ENCODE measurements around the gene KLHL26. TPM values are rescaled to one million over a fixed set of nuclear protein-coding genes. Genes with fewer than 3 reads are reported as not detected.

KLHL26 gene
- total and polyA plus RNA-seq, 9 donors: 1.6 to 24.0 (median 10.6) TPM

DNA sequence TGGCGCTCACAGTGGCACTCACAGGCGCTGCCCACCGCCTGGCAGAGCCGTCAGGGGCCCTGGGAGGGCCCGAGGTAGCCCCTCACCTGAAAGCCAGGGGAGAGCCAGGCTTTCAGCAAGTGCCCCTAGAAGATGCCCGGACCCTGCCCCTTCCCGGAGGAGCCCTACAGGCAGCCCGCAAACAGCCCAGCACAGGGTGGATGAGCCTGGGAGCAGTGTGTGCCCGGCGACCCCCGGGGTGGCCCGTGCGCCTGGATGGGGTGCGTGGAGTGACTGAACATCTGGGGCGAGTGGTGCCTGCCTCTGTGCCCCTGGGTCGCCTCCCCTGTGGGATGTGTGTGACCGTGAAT, 31.7 kb upstream of the KLHL26 start:
- no peak for DNase-seq
- intact Hi-C loops (cut with DNase I): no loop called here
- no peaks in the 10 kb centered on the region for H3K36me3 ChIP-seq
- WGBS, 3 donors: 12 to 15% (median 13%) methylated on average over 17 of the region's 17 CpGs
- no peaks in the 10 kb centered on the region for H3K4me1 ChIP-seq (ENCODE audit: insufficient read depth)
- TF ChIP-seq, protein P1, sequence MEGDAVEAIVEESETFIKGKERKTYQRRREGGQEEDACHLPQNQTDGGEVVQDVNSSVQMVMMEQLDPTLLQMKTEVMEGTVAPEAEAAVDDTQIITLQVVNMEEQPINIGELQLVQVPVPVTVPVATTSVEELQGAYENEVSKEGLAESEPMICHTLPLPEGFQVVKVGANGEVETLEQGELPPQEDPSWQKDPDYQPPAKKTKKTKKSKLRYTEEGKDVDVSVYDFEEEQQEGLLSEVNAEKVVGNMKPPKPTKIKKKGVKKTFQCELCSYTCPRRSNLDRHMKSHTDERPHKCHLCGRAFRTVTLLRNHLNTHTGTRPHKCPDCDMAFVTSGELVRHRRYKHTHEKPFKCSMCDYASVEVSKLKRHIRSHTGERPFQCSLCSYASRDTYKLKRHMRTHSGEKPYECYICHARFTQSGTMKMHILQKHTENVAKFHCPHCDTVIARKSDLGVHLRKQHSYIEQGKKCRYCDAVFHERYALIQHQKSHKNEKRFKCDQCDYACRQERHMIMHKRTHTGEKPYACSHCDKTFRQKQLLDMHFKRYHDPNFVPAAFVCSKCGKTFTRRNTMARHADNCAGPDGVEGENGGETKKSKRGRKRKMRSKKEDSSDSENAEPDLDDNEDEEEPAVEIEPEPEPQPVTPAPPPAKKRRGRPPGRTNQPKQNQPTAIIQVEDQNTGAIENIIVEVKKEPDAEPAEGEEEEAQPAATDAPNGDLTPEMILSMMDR (IDR thresholded peaks at IDR 0.05): no peak
- no peak for TF ChIP-seq EP300 (IDR thresholded peaks at IDR 0.05)
- no peak for TF ChIP-seq POLR2A (IDR thresholded peaks at IDR 0.05)
- no peak overlapping the region for H3K4me3 ChIP-seq
- H3K27ac ChIP-seq: no peak overlapping the region
- H3K27me3 ChIP-seq: peaks cover 8% of the 10 kb centered on the region
- no peaks in the 10 kb centered on the region for H3K9me3 ChIP-seq

DNA sequence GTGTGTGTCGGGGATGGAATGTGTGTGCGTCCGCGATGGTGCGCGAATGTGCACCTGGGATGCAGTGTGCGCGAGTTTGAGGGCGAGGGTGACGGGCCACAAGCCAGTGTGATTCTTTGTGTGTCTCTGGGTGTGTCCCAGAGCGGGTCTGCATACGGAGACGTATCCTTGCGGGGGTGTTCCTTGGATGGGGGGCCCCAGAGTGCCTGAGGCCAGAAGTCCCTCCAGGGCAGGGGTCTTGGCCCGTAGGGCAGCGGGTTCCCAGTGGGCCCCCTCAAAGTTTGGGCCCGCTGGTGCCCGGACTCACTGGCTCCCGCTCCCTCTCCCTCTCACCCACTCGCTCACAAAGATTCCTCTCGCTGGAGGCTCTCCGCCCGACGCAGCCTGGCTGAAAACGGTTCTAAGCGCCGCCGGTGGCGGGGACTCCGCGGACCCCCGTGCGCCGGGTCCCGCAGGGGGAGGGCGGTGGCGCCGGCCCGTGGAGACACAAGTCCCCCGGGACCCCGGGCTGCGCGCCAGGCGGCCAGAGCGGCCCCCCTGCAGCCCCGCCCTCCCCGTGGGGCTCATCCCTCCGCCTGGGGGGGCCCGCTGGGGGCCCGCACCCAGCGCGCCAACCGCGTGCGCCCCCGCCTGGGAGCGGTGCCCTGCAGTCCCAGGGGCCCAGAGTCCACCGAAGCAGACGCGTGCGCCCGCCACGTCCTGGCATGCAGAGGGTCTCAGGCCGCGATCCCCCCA, 31.1 kb upstream of the KLHL26 start:
- no peaks in the 10 kb centered on the region for H3K36me3 ChIP-seq
- 2 to 6% (median 3%) methylated on average over 17 to 65 of the region's 65 CpGs for WGBS, 3 donors
- peaks cover 8% of the 10 kb centered on the region for H3K27me3 ChIP-seq
- TF ChIP-seq EP300 (IDR thresholded peaks at IDR 0.05) (no peak), POLR2A (IDR thresholded peaks at IDR 0.05) (no peak)
- TF ChIP-seq, protein P1 (IDR thresholded peaks at IDR 0.05): no peak
- intact Hi-C loops (cut with DNase I): no loop called here
- no peak for DNase-seq
- no peaks in the 10 kb centered on the region for H3K4me1 ChIP-seq (ENCODE audit: insufficient read depth)
- H3K27ac ChIP-seq: no peak overlapping the region
- H3K9me3 ChIP-seq: no peaks in the 10 kb centered on the region
- H3K4me3 ChIP-seq: no peak overlapping the region

DNA sequence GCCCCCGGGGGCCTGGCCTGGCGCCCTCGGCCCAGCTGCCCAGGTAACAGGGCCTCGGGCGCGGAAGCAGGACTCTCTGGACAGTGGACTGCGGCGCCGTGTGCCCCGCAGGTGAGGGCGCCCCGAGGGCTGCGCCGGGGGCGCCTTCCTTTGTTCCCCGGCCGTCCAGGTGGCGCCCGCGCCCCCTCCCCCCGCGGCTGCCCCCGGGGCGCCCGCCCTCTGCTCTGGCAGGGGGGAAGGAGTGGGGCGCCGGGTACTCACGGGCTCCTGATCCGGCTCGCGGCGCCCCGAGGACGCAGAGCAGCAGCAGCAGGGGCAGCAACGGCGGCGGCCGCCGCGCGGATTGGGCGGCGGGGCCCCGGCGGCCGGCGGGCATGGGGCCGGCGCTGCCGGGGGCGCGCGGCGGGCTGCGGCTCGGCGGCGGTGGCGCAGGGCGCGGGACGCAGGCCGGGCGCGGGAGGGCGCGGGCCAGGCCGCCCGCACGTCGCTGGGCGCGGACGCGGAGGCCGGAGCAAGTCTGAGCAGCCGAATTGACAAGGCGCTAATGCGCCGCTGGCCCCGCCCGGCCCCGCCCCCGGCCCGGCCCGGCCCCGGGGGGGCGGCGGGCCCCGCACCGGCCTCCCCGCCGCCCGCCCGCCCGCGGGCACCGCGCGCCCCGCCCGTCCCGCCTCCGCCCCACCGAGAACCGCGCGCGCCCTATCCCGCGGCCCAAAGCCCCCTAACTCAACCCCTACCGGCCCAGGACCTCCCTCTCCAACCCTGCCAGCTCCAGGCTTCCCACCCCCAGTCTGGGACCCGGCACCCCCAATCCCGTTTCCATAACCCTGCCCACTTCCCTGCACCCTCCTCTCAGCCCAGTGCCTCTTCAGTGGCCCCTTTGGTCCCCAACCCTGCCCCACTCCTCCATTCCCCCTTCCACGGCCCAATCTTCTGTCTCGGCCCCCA, 30.3 kb upstream of the KLHL26 start, which contains the start of gene CRLF1:
TSS of gene CRLF1 (minus strand) at position 519 of the 945 bp plus-strand sequence. CDS start at position 376, 143 bp downstream.
- Histone ChIP-seq H3K27me3 (peaks cover 8% of the 10 kb centered on the region), H3K4me3 (no peak within 1 kb of the TSS), H3K4me1 (ENCODE audit: insufficient read depth) (no peaks in the 10 kb centered on the region), H3K9me3 (no peaks in the 10 kb centered on the region), H3K36me3 (no peaks in the 10 kb centered on the region), H3K27ac (no peak within 1 kb of the TSS)
- WGBS, 3 donors: 1 to 2% (median 1%) methylated on average over 16 to 112 of the region's 116 CpGs
- TF ChIP-seq EP300 (IDR thresholded peaks at IDR 0.05): no peak
- no peak for TF ChIP-seq POLR2A (IDR thresholded peaks at IDR 0.05)
- TF ChIP-seq, protein P1 (IDR thresholded peaks at IDR 0.05): no peak
- DNase-seq: no peak
- intact Hi-C loops (cut with DNase I): no loop called here

DNA sequence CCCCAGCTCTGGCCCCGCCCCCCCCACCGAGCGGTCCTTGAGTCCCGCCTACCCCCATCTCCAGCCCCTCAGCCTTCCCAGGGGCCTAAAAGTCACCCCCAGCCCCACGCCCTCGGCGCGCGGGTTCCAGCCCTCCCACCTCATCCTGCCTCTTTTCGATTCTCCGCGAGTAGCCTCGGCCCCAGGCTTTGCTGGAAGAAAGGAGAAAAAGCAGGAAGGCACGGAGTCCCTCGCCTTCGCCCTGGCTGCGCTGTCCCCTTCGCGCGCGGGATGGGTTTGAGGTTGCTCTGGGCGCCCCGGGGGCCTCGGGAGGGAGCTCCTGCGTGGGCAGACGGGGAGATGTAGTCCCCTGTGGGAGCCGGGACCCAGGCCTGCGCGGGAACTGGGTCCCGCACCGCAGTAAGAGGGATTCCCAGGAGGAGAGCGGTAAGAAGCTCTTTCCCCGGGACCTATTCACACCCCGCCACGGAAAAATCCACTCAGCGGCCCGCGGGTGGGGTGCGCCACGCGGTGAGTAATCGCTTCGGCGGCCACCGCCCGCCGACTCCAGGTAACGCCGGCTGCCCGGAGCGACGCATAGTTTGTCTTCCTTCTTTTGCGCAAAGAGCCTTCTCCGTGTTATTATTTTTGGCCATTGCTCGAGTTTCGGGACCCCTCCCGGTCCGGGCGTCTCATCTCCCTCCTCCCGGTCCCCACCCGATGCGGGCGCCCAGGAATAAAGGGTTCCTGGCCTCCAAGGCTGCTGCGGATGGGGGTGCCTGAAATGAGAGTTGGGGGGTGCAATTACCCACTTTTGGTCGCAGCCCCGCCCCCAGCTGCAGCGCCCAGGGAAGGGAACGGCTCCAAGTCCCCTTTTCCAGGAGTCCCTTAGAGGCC, 29.4 kb upstream of the KLHL26 start:
- Histone ChIP-seq H3K27ac (no peak overlapping the region), H3K9me3 (no peaks in the 10 kb centered on the region), H3K4me3 (no peak overlapping the region), H3K27me3 (peaks cover 8% of the 10 kb centered on the region), H3K36me3 (no peaks in the 10 kb centered on the region), H3K4me1 (ENCODE audit: insufficient read depth) (no peaks in the 10 kb centered on the region)
- intact Hi-C loops (cut with DNase I): no loop called here
- 1 to 2% (median 2%) methylated on average over 64 to 68 of the region's 68 CpGs for WGBS, 3 donors
- no peak for DNase-seq
- no peak for TF ChIP-seq EP300 (IDR thresholded peaks at IDR 0.05)
- TF ChIP-seq, protein P1 (IDR thresholded peaks at IDR 0.05): no peak
- TF ChIP-seq POLR2A (IDR thresholded peaks at IDR 0.05): no peak
